AG09319 (cell line): ENCODE measurements around the gene DPYD.

Experiments used
- DNase-seq: peaks from one replicate; pipeline ENCODE4 v3.0.0-alpha.2; 2010; ENCODE audit warnings: low read depth; ENCODE audit errors: extremely low read depth
- CTCF ChIP-seq: IDR thresholded peaks from 2 replicates; pipeline ENCODE4 v1.5.1; 2011; ENCODE audit warnings: low read depth, mild to moderate bottlenecking, inconsistent platforms, low read length, moderate library complexity

DPYD gene

DNA sequence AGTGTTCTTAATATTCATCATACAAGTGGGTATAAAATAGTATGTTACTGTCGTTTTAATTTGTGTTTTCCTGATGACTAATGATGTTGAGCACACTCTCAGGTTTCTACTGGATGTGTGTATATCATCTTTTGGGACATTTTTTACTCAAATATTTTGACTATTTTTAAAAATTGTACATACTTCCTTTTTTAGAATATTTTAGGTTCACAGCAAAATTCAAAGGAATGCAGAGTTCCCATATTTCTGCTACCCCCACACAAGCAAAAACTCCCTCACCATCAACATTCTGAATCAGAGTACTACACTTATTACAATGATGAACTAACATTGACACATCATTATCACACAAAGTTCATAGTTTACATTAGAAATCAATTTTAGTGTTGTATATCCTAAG, 114.5 kb downstream of the DPYD start:
- DNase-seq, result no peak
- TF ChIP-seq CTCF, result no peak

GRCh38 chr1:97805093-97805492, 115.7 kb downstream of the DPYD start:
- no peak for DNase-seq

DNA sequence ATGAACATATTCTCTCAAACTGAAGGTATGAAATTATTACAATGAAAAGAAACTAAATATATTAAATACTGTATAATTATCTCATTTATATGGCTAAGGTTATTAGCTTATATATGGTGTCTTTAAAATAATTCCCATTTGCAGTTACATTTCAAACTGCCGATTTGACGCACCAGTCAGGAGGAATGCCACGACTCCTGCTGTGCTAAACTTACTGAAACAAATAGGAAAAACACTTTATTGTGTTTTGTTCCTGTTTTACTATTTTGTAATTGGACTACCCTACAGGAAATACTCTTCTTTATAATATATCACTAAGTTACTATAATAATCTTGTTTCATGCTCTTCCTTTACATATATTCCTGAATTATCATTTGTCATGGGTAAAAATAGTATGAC, 117.8 kb downstream of the DPYD start:
- no peak for TF ChIP-seq CTCF

More at GRCh38 chr1:97805093-97805492, 115.7 kb downstream of the DPYD start:
- no peak for TF ChIP-seq CTCF

GRCh38 chr1:97802011-97802410, 118.8 kb downstream of the DPYD start:
- TF ChIP-seq CTCF, result no peak
- DNase-seq, result no peak

More for the DNA sequence above, 117.8 kb downstream of the DPYD start:
- DNase-seq, result no peak

- no peak for TF ChIP-seq CTCF
- no peak for DNase-seq
Measured at GRCh38 chr1:97797403-97798183, 123.2 kb downstream of the DPYD start.

- DNase-seq, result no peak
- no peak for TF ChIP-seq CTCF
Measured at GRCh38 chr1:97796711-97797110, 124.1 kb downstream of the DPYD start.

GRCh38 chr1:97792655-97793054, 128.2 kb downstream of the DPYD start:
- TF ChIP-seq CTCF, result no peak
- DNase-seq, result no peak
